Neural progenitor cell (in vitro differentiated cells): ENCODE data around the gene KCNIP1.

Source experiments
- CTCF ChIP-seq: fragments of 200-600 bp; sonication (generic); IDR thresholded peaks from 2 replicates; pipeline ENCODE4 v1.5.1; 2017; ENCODE audit warnings: antibody characterized with exemption, mild to moderate bottlenecking
- EZH2 ChIP-seq: fragments of 200-600 bp; sonication (generic); IDR thresholded peaks from 2 replicates; pipeline ENCODE4 v1.6.1; 2017; ENCODE audit warnings: antibody characterized with exemption, mild to moderate bottlenecking, moderate library complexity
- EZH2phosphoT487 ChIP-seq: fragments of 200-600 bp; sonication (generic); IDR thresholded peaks from 2 replicates; pipeline ENCODE4 v1.6.1; 2017; ENCODE audit warnings: antibody characterized with exemption

- no peak for TF ChIP-seq CTCF
- TF ChIP-seq EZH2 = no peak
- no peak for TF ChIP-seq EZH2phosphoT487
Measured at GRCh38 chr5:170508036-170508435, 4.2 kb downstream of the KCNIP1 start.
